HepG2 (cell line): ENCODE measurements around the gene RAB3C.

Experiments
- ADNP ChIP-seq: sonication (generic); formaldehyde crosslinking; IDR thresholded peaks from 2 replicates; pipeline ENCODE4 v1.4.0; 2020; ENCODE audit warnings: missing genetic modification reagents
- CBFB ChIP-seq: sonication (generic); formaldehyde crosslinking; IDR thresholded peaks from 2 replicates; pipeline ENCODE4 v1.4.0; 2020; ENCODE audit warnings: missing genetic modification reagents
- GABPA ChIP-seq, 2 experiments: IDR thresholded peaks; 2 replicates each; pipeline ENCODE4 v1.6.1; 2011 to 2016; ENCODE audit warnings: low read depth in 2 of 2, low read length in 1 of 2, missing biosample characterization in 1 of 2, missing genetic modification characterization in 1 of 2
- NR2F2 ChIP-seq: IDR thresholded peaks from 2 replicates; pipeline ENCODE4 v1.6.1; 2012; ENCODE audit warnings: low read depth, inconsistent platforms, borderline replicate concordance
- SRSF9 ChIP-seq: fragments of 200-400 bp; formaldehyde crosslinking; IDR thresholded peaks from 2 replicates; pipeline ENCODE4 v1.6.1; 2018; ENCODE audit warnings: borderline replicate concordance, mild to moderate bottlenecking, low read depth, low read length; ENCODE audit not compliant: insufficient read depth, poor library complexity, severe bottlenecking
- TBP ChIP-seq: sonication (generic); formaldehyde crosslinking; IDR thresholded peaks from 2 replicates; pipeline ENCODE4 v1.5.0; 2020; ENCODE audit warnings: missing genetic modification reagents
- TCF7 ChIP-seq: sonication (generic); IDR thresholded peaks from 2 replicates; pipeline ENCODE4 v1.6.1; 2016; ENCODE audit warnings: antibody characterized with exemption, low read depth
- U2AF2 ChIP-seq: fragments of 200-400 bp; formaldehyde crosslinking; IDR thresholded peaks from 2 replicates; pipeline ENCODE4 v1.6.1; 2017; ENCODE audit warnings: low read depth, mild to moderate bottlenecking, low read length
- ZSCAN20 ChIP-seq: sonication (generic); formaldehyde crosslinking; IDR thresholded peaks from 2 replicates; pipeline ENCODE4 v1.4.0; 2020; ENCODE audit warnings: missing genetic modification reagents, mild to moderate bottlenecking, borderline replicate concordance

- TF ChIP-seq NR2F2, result no peak
- no peak for TF ChIP-seq ZSCAN20
- TF ChIP-seq ADNP (CRISPR knock-in tag), result no peak
- TF ChIP-seq TCF7, result no peak
- TF ChIP-seq SRSF9, result no peak
- TF ChIP-seq CBFB (CRISPR knock-in tag), result no peak
- no peak for TF ChIP-seq U2AF2
- TF ChIP-seq TBP, result no peak
- no peak for TF ChIP-seq GABPA (IDR thresholded peaks at IDR 0.05; ENCODE audit: low read depth, low read length)
- TF ChIP-seq GABPA (CRISPR knock-in tag; IDR thresholded peaks at IDR 0.05; ENCODE audit: low read depth), result no peak
Measured at GRCh38 chr5:58622936-58623871, 40.3 kb downstream of the RAB3C start.
